ENCODE results near the gene RUNX1.

RUNX1 gene

DNA sequence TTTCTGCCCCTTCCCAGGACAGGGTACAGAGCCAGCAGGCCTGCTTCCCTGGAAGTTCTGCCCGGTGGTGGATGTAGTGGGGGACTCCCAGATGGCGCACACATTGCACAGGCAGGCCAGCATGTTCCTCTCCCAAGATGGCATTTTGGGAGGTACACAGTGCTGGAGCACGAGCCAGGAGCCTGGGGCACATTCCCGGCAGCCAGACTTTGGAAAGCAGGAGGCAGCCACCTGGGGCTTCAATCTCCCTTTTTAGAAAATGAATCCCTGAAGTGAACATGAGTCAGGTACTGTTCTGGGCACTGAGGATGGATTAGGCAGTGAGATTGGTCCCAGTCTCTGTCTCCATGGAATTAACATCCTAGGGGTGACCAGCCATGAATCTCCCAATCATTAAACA is 56.9 kb downstream of the RUNX1 start:
- no peak overlapping the region for H3K27ac ChIP-seq (ENCODE audit: poor library complexity, severe bottlenecking)
- H3K9me3 ChIP-seq (ENCODE audit: severe bottlenecking): no peaks in the 10 kb centered on the region
- no peaks in the 10 kb centered on the region for H3K4me1 ChIP-seq (ENCODE audit: insufficient read depth, poor library complexity, severe bottlenecking)
- ATAC-seq (ENCODE audit: low read depth) (no peak), DNase-seq (ENCODE audit: low spot score) (no peak)
- H3K27me3 ChIP-seq (ENCODE audit: insufficient read depth, poor library complexity, severe bottlenecking): no peaks in the 10 kb centered on the region
- H3K4me3 ChIP-seq (ENCODE audit: severe bottlenecking): no peak overlapping the region
- H3K36me3 ChIP-seq (ENCODE audit: low read depth): no peaks in the 10 kb centered on the region
- TF ChIP-seq, protein P1, sequence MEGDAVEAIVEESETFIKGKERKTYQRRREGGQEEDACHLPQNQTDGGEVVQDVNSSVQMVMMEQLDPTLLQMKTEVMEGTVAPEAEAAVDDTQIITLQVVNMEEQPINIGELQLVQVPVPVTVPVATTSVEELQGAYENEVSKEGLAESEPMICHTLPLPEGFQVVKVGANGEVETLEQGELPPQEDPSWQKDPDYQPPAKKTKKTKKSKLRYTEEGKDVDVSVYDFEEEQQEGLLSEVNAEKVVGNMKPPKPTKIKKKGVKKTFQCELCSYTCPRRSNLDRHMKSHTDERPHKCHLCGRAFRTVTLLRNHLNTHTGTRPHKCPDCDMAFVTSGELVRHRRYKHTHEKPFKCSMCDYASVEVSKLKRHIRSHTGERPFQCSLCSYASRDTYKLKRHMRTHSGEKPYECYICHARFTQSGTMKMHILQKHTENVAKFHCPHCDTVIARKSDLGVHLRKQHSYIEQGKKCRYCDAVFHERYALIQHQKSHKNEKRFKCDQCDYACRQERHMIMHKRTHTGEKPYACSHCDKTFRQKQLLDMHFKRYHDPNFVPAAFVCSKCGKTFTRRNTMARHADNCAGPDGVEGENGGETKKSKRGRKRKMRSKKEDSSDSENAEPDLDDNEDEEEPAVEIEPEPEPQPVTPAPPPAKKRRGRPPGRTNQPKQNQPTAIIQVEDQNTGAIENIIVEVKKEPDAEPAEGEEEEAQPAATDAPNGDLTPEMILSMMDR (IDR thresholded peaks at IDR 0.05; ENCODE audit: poor library complexity, severe bottlenecking): no peak

DNA sequence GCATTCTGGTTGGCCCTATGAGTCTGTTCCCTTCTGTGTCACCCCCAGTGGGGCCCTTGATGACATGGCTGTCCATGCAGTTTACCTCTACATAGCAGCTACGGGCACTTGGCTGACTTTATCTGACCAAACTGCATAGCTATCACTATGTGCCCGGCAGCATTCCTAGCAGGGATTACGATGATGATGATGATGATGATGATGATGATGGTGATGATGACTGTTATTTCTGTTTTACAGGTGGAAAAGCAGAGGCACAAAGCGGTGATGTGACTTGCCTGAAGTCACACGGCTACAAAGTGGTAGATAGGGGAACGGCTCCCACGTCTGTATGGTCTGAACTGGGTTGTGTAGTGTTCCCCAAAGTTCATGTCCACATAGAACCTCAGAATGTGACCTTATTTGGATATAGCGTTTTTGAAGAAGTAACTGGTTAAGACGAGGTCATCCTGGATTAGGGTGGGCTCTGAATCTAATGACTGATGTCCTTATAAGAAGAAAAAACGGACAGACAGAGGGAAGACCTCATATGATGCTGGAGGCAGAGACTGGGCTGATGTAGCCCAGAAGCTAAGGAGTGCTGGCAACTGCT is 57.6 kb downstream of the RUNX1 start:
- Histone ChIP-seq H3K4me3 (ENCODE audit: severe bottlenecking) (no peak overlapping the region), H3K27me3 (ENCODE audit: insufficient read depth, poor library complexity, severe bottlenecking) (no peaks in the 10 kb centered on the region), H3K9me3 (ENCODE audit: severe bottlenecking) (no peaks in the 10 kb centered on the region), H3K27ac (ENCODE audit: poor library complexity, severe bottlenecking) (no peak overlapping the region), H3K36me3 (ENCODE audit: low read depth) (no peaks in the 10 kb centered on the region), H3K4me1 (ENCODE audit: insufficient read depth, poor library complexity, severe bottlenecking) (no peaks in the 10 kb centered on the region)
- ATAC-seq (ENCODE audit: low read depth): no peak
- TF ChIP-seq, protein P1 (IDR thresholded peaks at IDR 0.05; ENCODE audit: poor library complexity, severe bottlenecking): no peak
- no peak for DNase-seq (ENCODE audit: low spot score)

DNA sequence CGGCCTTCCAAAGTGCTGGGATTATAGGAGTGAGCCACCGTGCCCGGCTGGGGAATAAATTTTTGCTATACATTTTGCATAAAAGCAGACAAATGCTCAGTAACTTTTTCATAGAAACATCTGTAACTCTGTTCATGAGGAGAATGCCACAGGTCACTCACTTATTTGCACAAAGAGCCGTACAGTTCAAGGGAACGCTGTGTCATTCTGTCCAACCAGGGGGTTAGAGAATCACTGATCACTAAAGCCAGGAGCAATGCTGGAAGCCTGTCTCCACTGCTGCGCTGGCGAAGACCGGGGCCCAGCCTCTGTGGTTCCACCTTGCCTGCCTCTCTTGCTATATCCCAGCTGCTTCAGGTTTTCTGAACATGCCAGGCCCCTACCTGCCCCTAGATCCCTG is 58.3 kb downstream of the RUNX1 start:
- no peak for DNase-seq (ENCODE audit: low spot score)
- TF ChIP-seq, protein P1 (IDR thresholded peaks at IDR 0.05; ENCODE audit: poor library complexity, severe bottlenecking): no peak
- Histone ChIP-seq H3K9me3 (ENCODE audit: severe bottlenecking) (no peaks in the 10 kb centered on the region), H3K27ac (ENCODE audit: poor library complexity, severe bottlenecking) (no peak overlapping the region), H3K4me3 (ENCODE audit: severe bottlenecking) (no peak overlapping the region), H3K36me3 (ENCODE audit: low read depth) (no peaks in the 10 kb centered on the region), H3K27me3 (ENCODE audit: insufficient read depth, poor library complexity, severe bottlenecking) (no peaks in the 10 kb centered on the region), H3K4me1 (ENCODE audit: insufficient read depth, poor library complexity, severe bottlenecking) (no peaks in the 10 kb centered on the region)
- no peak for ATAC-seq (ENCODE audit: low read depth)

DNA sequence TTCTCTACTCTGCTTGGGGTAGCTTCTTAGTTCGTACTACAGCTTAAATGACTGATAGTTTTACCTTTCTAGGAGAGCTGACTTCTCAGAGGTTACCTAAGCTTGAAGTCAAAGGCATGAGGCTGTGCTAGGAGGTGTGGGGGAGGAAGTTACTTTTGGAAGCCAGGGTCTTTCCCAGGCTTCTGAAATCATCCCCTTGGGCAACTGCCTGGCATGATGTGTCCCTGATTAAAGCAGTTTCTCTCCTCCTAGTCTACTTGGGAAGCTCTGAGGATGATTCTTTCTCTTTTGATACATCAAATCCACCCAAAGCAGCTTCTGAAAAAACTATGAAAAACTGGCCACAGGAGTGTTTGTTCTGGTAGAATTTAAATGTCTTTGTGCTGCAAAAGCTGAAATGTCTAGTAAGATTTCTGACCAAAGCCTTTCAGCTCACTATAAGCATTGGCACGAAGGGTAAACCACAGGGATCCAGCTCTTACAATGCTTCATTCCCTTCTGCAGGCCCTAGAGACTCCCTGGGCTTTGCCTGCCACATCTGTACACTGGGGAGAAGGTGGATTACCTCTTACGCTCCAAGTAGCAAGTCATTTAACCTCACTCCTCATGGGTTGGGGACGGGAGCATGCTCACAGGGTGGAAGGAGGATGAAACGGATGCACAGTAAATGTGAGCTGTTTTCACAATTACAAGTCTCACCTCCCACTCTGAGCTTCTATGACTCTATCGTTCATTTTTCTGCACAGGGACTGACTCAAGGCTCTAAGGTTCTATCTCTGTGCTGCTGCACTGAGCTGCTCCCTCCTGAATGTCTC is 59.6 kb downstream of the RUNX1 start:
- DNase-seq (ENCODE audit: low spot score): no peak
- ATAC-seq (ENCODE audit: low read depth): no peak
- no peaks in the 10 kb centered on the region for H3K4me1 ChIP-seq (ENCODE audit: insufficient read depth, poor library complexity, severe bottlenecking)
- TF ChIP-seq, protein P1 (IDR thresholded peaks at IDR 0.05; ENCODE audit: poor library complexity, severe bottlenecking): no peak
- no peaks in the 10 kb centered on the region for H3K36me3 ChIP-seq (ENCODE audit: low read depth)
- H3K4me3 ChIP-seq (ENCODE audit: severe bottlenecking): no peak overlapping the region
- H3K27ac ChIP-seq (ENCODE audit: poor library complexity, severe bottlenecking): no peak overlapping the region
- H3K9me3 ChIP-seq (ENCODE audit: severe bottlenecking): no peaks in the 10 kb centered on the region
- H3K27me3 ChIP-seq (ENCODE audit: insufficient read depth, poor library complexity, severe bottlenecking): no peaks in the 10 kb centered on the region

DNA sequence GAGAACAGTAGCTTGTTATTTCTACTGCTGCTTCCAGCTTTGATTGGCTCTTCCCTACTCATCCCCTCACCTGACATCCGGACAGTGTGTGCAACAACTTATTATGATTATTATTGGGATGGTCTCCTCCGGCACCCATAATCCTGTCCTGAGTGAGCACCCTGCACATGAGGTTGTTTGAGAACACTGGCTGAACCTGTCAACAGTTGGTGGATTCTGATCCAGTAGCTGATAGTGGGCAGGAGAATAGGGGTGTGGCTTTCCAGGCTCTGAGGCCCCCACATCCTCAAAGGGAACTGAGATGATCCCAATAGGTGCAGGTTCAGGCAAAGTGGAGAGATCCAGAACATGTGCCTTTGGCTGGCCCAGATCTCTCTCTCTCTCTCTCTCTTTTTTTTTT is 60.5 kb downstream of the RUNX1 start:
- no peaks in the 10 kb centered on the region for H3K36me3 ChIP-seq (ENCODE audit: low read depth)
- H3K4me3 ChIP-seq (ENCODE audit: severe bottlenecking): no peak overlapping the region
- no peak for DNase-seq (ENCODE audit: low spot score)
- ATAC-seq (ENCODE audit: low read depth): no peak
- H3K27me3 ChIP-seq (ENCODE audit: insufficient read depth, poor library complexity, severe bottlenecking): no peaks in the 10 kb centered on the region
- peaks cover 4% of the 10 kb centered on the region for H3K4me1 ChIP-seq (ENCODE audit: insufficient read depth, poor library complexity, severe bottlenecking)
- TF ChIP-seq, protein P1 (IDR thresholded peaks at IDR 0.05; ENCODE audit: poor library complexity, severe bottlenecking): no peak
- H3K27ac ChIP-seq (ENCODE audit: poor library complexity, severe bottlenecking): no peak overlapping the region
- no peaks in the 10 kb centered on the region for H3K9me3 ChIP-seq (ENCODE audit: severe bottlenecking)

All from RWPE2 (cell line).